PC-9 (cell line): ENCODE data around the gene IMMT.
"Not testable (repeated sequence)": the region's sequence is repeated elsewhere in the genome, so short reads cannot be mapped to it uniquely, and the experiment has no call there.

Experiments
- CTCF ChIP-seq: fragments of 200-600 bp; sonication (generic); conservative IDR thresholded peaks from 2 replicates; pipeline ENCODE4 v1.6.1; 2017; ENCODE audit warnings: mixed run types, antibody characterized with exemption, mild to moderate bottlenecking, moderate library complexity
- EZH2 ChIP-seq: fragments of 200-600 bp; sonication (generic); IDR thresholded peaks from 2 replicates; pipeline ENCODE4 v1.8.0; 2017; ENCODE audit warnings: antibody characterized with exemption, low read depth

- not testable (repeated sequence) for TF ChIP-seq CTCF, EZH2
Measured at GRCh38 chr2:86228574-86228973, 33.3 kb upstream of the IMMT start.
